Loucy (cell line): ENCODE results near the gene RANBP17.

Experiments
- H2AFZ ChIP-seq: fragments of 200-600 bp; sonication (generic); 2 replicates; pipeline ENCODE4 v1.6.0; 2016; ENCODE audit warnings: antibody characterized with exemption, mild to moderate bottlenecking, low read length, moderate library complexity
- H3F3A ChIP-seq: fragments of 200-600 bp; 2 replicates; pipeline ENCODE4 v1.6.0; 2016; ENCODE audit warnings: antibody characterized with exemption, low read depth, mild to moderate bottlenecking
- H3K27me3 ChIP-seq: fragments of 200-600 bp; sonication (generic); 2 replicates; pipeline ENCODE4 v1.6.1; 2014; ENCODE audit warnings: low read length, mild to moderate bottlenecking; ENCODE audit not compliant: insufficient read depth, poor library complexity, severe bottlenecking
- H3K36me3 ChIP-seq: fragments of 200-600 bp; sonication (generic); 2 replicates; pipeline ENCODE4 v1.6.1; 2016; ENCODE audit warnings: low read length; ENCODE audit not compliant: insufficient read depth
- H3K4me1 ChIP-seq: fragments of 200-600 bp; sonication (generic); 2 replicates; pipeline ENCODE4 v1.5.1; 2014; ENCODE audit warnings: low read length, mild to moderate bottlenecking; ENCODE audit not compliant: insufficient read depth, poor library complexity, severe bottlenecking
- H3K4me2 ChIP-seq: fragments of 200-600 bp; sonication (generic); 2 replicates; pipeline ENCODE4 v1.6.0; 2014; ENCODE audit warnings: antibody characterized with exemption, low read length, low read depth, mild to moderate bottlenecking; ENCODE audit not compliant: poor library complexity, severe bottlenecking
- H3K4me3 ChIP-seq: fragments of 200-600 bp; sonication (generic); 2 replicates; pipeline ENCODE4 v1.5.1; 2014; ENCODE audit warnings: low read length, mild to moderate bottlenecking, mixed read lengths; ENCODE audit not compliant: poor library complexity, severe bottlenecking
- H3K79me2 ChIP-seq: fragments of 200-600 bp; sonication (generic); 2 replicates; pipeline ENCODE4 v1.6.1; 2014; ENCODE audit warnings: low read length; ENCODE audit not compliant: insufficient read depth
- H3K9ac ChIP-seq: fragments of 200-600 bp; sonication (generic); 2 replicates; pipeline ENCODE4 v1.6.0; 2014; ENCODE audit warnings: mild to moderate bottlenecking, low read depth, low read length, moderate library complexity; ENCODE audit not compliant: poor library complexity, severe bottlenecking
- H3K9me2 ChIP-seq: fragments of 200-600 bp; sonication (generic); replicated peaks from 2 replicates; pipeline ENCODE4 v1.6.1; 2016; ENCODE audit warnings: low read depth, low read length, mixed read lengths
- H3K9me3 ChIP-seq: fragments of 200-600 bp; sonication (generic); 2 replicates; pipeline ENCODE4 v1.6.1; 2014; ENCODE audit warnings: mild to moderate bottlenecking, antibody characterized with exemption, low read length, low read depth; ENCODE audit not compliant: insufficient read depth
- H4K20me1 ChIP-seq: fragments of 200-600 bp; sonication (generic); 2 replicates; pipeline ENCODE4 v1.6.0; 2014; ENCODE audit warnings: antibody characterized with exemption, low read length, mild to moderate bottlenecking; ENCODE audit not compliant: insufficient read depth, poor library complexity, severe bottlenecking
- EZH2phosphoT487 ChIP-seq: fragments of 200-600 bp; IDR thresholded peaks from 2 replicates; pipeline ENCODE4 v1.6.1; 2018; ENCODE audit warnings: antibody characterized with exemption, mild to moderate bottlenecking, moderate library complexity, borderline replicate concordance
- TF ChIP-seq, protein P1 (sequence below): fragments of 200-600 bp; sonication (generic); conservative IDR thresholded peaks from 2 replicates; pipeline ENCODE4 v1.5.1; 2014; ENCODE audit warnings: mild to moderate bottlenecking, antibody characterized with exemption, low read length

RANBP17 gene

DNA sequence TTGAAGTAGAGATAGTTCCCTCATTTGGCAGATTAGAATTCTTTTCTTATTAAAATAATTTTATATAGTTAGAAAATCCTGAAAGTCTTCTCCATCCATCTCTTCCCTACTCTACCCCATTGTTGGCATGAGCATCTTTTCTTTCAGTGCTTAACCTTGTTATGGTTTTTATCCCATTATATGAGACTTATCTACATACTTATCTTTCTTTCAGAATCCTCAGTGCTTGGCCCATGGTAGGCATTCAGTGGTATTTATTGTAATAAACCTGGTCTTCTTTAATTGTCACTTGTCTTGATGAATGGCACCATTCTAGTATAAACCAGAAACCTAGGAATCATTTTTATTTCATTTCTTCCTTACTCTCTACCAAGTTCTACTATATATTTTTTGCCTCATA lies 277.4 kb downstream of the RANBP17 start:
- H3F3A ChIP-seq = no peaks in the 10 kb centered on the region
- TF ChIP-seq, protein P1, sequence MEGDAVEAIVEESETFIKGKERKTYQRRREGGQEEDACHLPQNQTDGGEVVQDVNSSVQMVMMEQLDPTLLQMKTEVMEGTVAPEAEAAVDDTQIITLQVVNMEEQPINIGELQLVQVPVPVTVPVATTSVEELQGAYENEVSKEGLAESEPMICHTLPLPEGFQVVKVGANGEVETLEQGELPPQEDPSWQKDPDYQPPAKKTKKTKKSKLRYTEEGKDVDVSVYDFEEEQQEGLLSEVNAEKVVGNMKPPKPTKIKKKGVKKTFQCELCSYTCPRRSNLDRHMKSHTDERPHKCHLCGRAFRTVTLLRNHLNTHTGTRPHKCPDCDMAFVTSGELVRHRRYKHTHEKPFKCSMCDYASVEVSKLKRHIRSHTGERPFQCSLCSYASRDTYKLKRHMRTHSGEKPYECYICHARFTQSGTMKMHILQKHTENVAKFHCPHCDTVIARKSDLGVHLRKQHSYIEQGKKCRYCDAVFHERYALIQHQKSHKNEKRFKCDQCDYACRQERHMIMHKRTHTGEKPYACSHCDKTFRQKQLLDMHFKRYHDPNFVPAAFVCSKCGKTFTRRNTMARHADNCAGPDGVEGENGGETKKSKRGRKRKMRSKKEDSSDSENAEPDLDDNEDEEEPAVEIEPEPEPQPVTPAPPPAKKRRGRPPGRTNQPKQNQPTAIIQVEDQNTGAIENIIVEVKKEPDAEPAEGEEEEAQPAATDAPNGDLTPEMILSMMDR = no peak
- no peak for TF ChIP-seq EZH2phosphoT487
- no peak overlapping the region for H3K4me2 ChIP-seq
- H4K20me1 ChIP-seq = no peaks in the 10 kb centered on the region
- H3K27me3 ChIP-seq = no peaks in the 10 kb centered on the region
- H3K36me3 ChIP-seq = no peaks in the 10 kb centered on the region
- no peaks in the 10 kb centered on the region for H3K9me3 ChIP-seq
- H2AFZ ChIP-seq = no peak overlapping the region
- H3K4me1 ChIP-seq = no peaks in the 10 kb centered on the region
- no peaks in the 10 kb centered on the region for H3K9me2 ChIP-seq
- no peaks in the 10 kb centered on the region for H3K79me2 ChIP-seq
- no peak overlapping the region for H3K4me3 ChIP-seq
- H3K9ac ChIP-seq = no peak overlapping the region

DNA sequence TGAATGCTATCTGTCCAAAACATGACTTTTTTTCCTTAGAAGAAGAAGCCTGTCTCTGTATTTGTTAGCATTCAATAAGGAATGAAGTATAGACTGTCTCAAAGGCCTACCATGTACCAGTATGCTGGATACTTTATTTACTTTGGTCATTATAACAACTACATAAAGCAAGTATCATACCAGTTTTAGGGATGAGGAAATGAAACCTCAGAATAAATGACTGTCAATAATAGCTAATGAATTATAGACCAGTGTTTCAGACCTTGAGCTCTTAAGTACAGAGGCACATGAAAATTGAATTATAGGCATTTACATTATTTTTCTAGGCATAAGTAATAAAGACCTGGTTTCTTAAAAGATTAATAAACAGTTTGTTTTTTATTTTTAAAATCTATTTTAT lies 280.8 kb downstream of the RANBP17 start:
- Histone ChIP-seq H3K4me3 (no peak overlapping the region), H3K9me2 (no peaks in the 10 kb centered on the region), H3K27me3 (no peaks in the 10 kb centered on the region), H4K20me1 (no peaks in the 10 kb centered on the region), H3K9me3 (no peaks in the 10 kb centered on the region), H3F3A (no peaks in the 10 kb centered on the region), H2AFZ (no peak overlapping the region), H3K36me3 (no peaks in the 10 kb centered on the region), H3K4me2 (no peak overlapping the region), H3K4me1 (no peaks in the 10 kb centered on the region), H3K9ac (no peak overlapping the region), H3K79me2 (no peaks in the 10 kb centered on the region)
- TF ChIP-seq, protein P1 = no peak
- no peak for TF ChIP-seq EZH2phosphoT487

DNA sequence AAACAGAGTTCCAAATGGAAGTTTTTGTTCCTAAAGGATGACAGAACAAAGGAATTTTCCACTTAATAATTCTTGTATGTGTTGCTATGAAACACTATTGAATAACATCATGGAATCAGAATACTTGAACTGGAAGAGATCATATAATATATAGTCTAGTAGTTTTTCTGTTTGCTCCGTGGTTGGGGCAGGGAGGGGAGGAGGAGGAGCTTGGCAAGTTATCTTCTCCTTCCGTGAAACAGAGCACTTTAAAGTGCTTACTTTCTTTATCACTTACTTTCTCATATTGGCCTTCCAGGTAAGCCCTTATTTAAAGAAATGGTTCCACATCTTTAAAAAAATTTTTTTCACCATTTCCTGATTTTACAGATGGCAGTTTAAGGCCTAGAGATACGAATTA lies 281.4 kb downstream of the RANBP17 start:
- no peaks in the 10 kb centered on the region for H3K36me3 ChIP-seq
- no peaks in the 10 kb centered on the region for H3K9me2 ChIP-seq
- H3K9me3 ChIP-seq = no peaks in the 10 kb centered on the region
- no peaks in the 10 kb centered on the region for H3K79me2 ChIP-seq
- no peak overlapping the region for H3K4me2 ChIP-seq
- TF ChIP-seq, protein P1 = no peak
- TF ChIP-seq EZH2phosphoT487 = no peak
- H3K4me3 ChIP-seq = no peak overlapping the region
- H2AFZ ChIP-seq = no peak overlapping the region
- no peak overlapping the region for H3K9ac ChIP-seq
- H3F3A ChIP-seq = no peaks in the 10 kb centered on the region
- no peaks in the 10 kb centered on the region for H3K4me1 ChIP-seq
- H4K20me1 ChIP-seq = no peaks in the 10 kb centered on the region
- H3K27me3 ChIP-seq = no peaks in the 10 kb centered on the region
